ENCODE measurements around the gene RUNX1.

Gene RUNX1

DNA sequence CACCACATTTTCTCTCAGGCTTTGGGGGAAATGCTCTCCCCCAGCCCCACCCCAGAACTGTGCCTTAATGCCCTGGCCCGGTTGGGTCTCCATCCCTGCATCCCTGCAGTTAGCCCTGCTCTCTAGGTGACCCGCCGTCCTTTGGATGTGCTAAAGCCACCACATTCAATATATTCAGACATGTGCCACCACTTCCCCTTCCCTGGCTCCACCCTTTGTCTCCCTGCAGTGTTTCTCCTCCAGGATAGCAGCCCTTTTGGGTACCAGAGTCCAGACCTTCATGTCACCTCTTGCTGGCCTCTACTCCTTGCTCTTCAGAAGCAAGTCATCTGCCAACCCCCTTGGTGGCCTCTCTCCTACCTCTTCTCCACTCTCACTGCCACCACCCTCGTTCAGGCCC lies 41.8 kb downstream of the RUNX1 start:
- Histone ChIP-seq H3K9me3 (ENCODE audit: insufficient read depth, low read length) (no peaks in the 10 kb centered on the region), H3K27ac (ENCODE audit: low read length) (no peak overlapping the region), H4K20me1 (ENCODE audit: insufficient read depth, low read length) (peaks cover 63% of the 10 kb centered on the region), H3K4me1 (ENCODE audit: low read length) (peaks cover 11% of the 10 kb centered on the region), H3K79me2 (ENCODE audit: low read length) (peaks cover 18% of the 10 kb centered on the region), H2AFZ (ENCODE audit: low read depth, low read length) (no peak overlapping the region), H3K27me3 (ENCODE audit: low read depth, low read length) (no peaks in the 10 kb centered on the region), H3K9ac (ENCODE audit: low read length) (no peak overlapping the region), H3K4me3 (ENCODE audit: low read length) (no peak overlapping the region), H3K4me2 (ENCODE audit: low read length) (no peak overlapping the region), H3K36me3 (replicated peaks; ENCODE audit: low read depth, low read length) (peaks cover 2% of the 10 kb centered on the region)
- TF ChIP-seq EZH2phosphoT487 (IDR thresholded peaks at IDR 0.05; ENCODE audit: low read depth) (no peak), CTCF (IDR thresholded peaks at IDR 0.05; ENCODE audit: low read depth, low read length) (no peak)

DNA sequence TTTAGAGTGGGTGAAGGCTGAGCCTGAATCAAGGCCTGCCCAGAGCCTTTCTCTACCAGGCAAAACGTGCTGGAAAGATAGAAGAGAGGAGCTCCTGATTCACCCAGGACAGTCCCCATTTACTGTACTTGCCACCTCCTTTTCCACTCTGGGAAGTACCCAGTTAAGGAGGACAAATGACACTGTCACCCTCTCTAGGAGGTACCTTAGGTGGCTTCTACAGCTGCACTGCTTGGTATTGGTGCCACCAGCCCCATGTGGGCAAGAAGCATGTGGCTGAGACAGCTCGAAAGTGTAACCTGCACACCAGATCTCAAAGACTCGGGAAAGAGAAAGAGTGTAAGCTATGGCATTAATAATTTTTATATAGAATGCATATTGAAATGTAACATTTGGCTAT lies 42.3 kb downstream of the RUNX1 start:
- peaks cover 18% of the 10 kb centered on the region for H3K79me2 ChIP-seq (ENCODE audit: low read length)
- no peak overlapping the region for H2AFZ ChIP-seq (ENCODE audit: low read depth, low read length)
- no peaks in the 10 kb centered on the region for H3K9me3 ChIP-seq (ENCODE audit: insufficient read depth, low read length)
- H3K4me2 ChIP-seq (ENCODE audit: low read length), result no peak overlapping the region
- H3K27me3 ChIP-seq (ENCODE audit: low read depth, low read length), result no peaks in the 10 kb centered on the region
- no peak for TF ChIP-seq EZH2phosphoT487 (IDR thresholded peaks at IDR 0.05; ENCODE audit: low read depth)
- no peak for TF ChIP-seq CTCF (IDR thresholded peaks at IDR 0.05; ENCODE audit: low read depth, low read length)
- H3K27ac ChIP-seq (ENCODE audit: low read length), result no peak overlapping the region
- H3K4me3 ChIP-seq (ENCODE audit: low read length), result no peak overlapping the region
- H3K4me1 ChIP-seq (ENCODE audit: low read length), result peaks cover 6% of the 10 kb centered on the region
- no peak overlapping the region for H3K9ac ChIP-seq (ENCODE audit: low read length)
- peaks cover 2% of the 10 kb centered on the region for H3K36me3 ChIP-seq (replicated peaks; ENCODE audit: low read depth, low read length)
- peaks cover 63% of the 10 kb centered on the region for H4K20me1 ChIP-seq (ENCODE audit: insufficient read depth, low read length)

- H3K4me3 ChIP-seq (ENCODE audit: low read length), result no peak overlapping the region
- H3K4me2 ChIP-seq (ENCODE audit: low read length), result no peak overlapping the region
- H2AFZ ChIP-seq (ENCODE audit: low read depth, low read length), result no peak overlapping the region
- H3K27ac ChIP-seq (ENCODE audit: low read length), result no peak overlapping the region
- peaks cover 61% of the 10 kb centered on the region for H4K20me1 ChIP-seq (ENCODE audit: insufficient read depth, low read length)
- H3K79me2 ChIP-seq (ENCODE audit: low read length), result peaks cover 18% of the 10 kb centered on the region
- no peak overlapping the region for H3K9ac ChIP-seq (ENCODE audit: low read length)
- peaks cover under 1% of the 10 kb centered on the region; the same call in 1 of the 2 replicates for H3K4me1 ChIP-seq (ENCODE audit: low read length)
- H3K36me3 ChIP-seq (replicated peaks; ENCODE audit: low read depth, low read length), result peaks cover 2% of the 10 kb centered on the region
- no peaks in the 10 kb centered on the region for H3K27me3 ChIP-seq (ENCODE audit: low read depth, low read length)
- H3K9me3 ChIP-seq (ENCODE audit: insufficient read depth, low read length), result no peaks in the 10 kb centered on the region
- TF ChIP-seq EZH2phosphoT487 (IDR thresholded peaks at IDR 0.05; ENCODE audit: low read depth) (no peak), CTCF (IDR thresholded peaks at IDR 0.05; ENCODE audit: low read depth, low read length) (no peak)
These were observed 42.9 kb downstream of the RUNX1 start for GRCh38 chr21:35006248-35006647.

GRCh38 chr21:35005560-35006224 lies 43.4 kb downstream of the RUNX1 start:
- Histone ChIP-seq H3K36me3 (replicated peaks; ENCODE audit: low read depth, low read length) (peaks cover 2% of the 10 kb centered on the region), H3K27me3 (ENCODE audit: low read depth, low read length) (no peaks in the 10 kb centered on the region), H3K4me3 (ENCODE audit: low read length) (no peak overlapping the region), H3K4me2 (ENCODE audit: low read length) (no peak overlapping the region), H3K27ac (ENCODE audit: low read length) (no peak overlapping the region), H2AFZ (ENCODE audit: low read depth, low read length) (no peak overlapping the region), H4K20me1 (ENCODE audit: insufficient read depth, low read length) (peaks cover 60% of the 10 kb centered on the region), H3K4me1 (ENCODE audit: low read length) (no peaks in the 10 kb centered on the region), H3K79me2 (ENCODE audit: low read length) (peaks cover 18% of the 10 kb centered on the region), H3K9me3 (ENCODE audit: insufficient read depth, low read length) (no peaks in the 10 kb centered on the region), H3K9ac (ENCODE audit: low read length) (no peak overlapping the region)
- TF ChIP-seq EZH2phosphoT487 (IDR thresholded peaks at IDR 0.05; ENCODE audit: low read depth) (no peak), CTCF (IDR thresholded peaks at IDR 0.05; ENCODE audit: low read depth, low read length) (no peak)
